Fibroblast of skin of right biceps (primary cell): ENCODE data around the gene PRKAR1A.
"Not testable (repeated sequence)": the region's sequence is repeated elsewhere in the genome, so short reads cannot be mapped to it uniquely, and the experiment has no call there.

Source experiments
- DNase-seq: peaks from one replicate; pipeline ENCODE4 v3.0.0-alpha.2; 2013

The PRKAR1A gene

GRCh38 chr17:68511671-68512246 is 471 bp upstream of the PRKAR1A start:
- DNase-seq = peak; percentile 72

GRCh38 chr17:68512960-68513474 is 787 bp downstream of the PRKAR1A start:
- DNase-seq = peak; percentile 48

- DNase-seq = no peak
These were observed 1.7 kb downstream of the PRKAR1A start for GRCh38 chr17:68513932-68514331.

- DNase-seq = peak; percentile 70
These were observed 2.8 kb downstream of the PRKAR1A start for GRCh38 chr17:68514831-68515635.

GRCh38 chr17:68516732-68517131 is 4.5 kb downstream of the PRKAR1A start:
- DNase-seq = no peak

- DNase-seq = not testable (repeated sequence)
These were observed 5.4 kb downstream of the PRKAR1A start for GRCh38 chr17:68517605-68518004.

- DNase-seq = no peak
These were observed 6.0 kb downstream of the PRKAR1A start for GRCh38 chr17:68518063-68518815.

GRCh38 chr17:68519051-68519450 is 6.8 kb downstream of the PRKAR1A start:
- DNase-seq = not testable (repeated sequence)

GRCh38 chr17:68519911-68520310 is 7.7 kb downstream of the PRKAR1A start:
- DNase-seq = no peak

GRCh38 chr17:68522266-68522665 is 10.0 kb downstream of the PRKAR1A start:
- no peak for DNase-seq

GRCh38 chr17:68526548-68526947 is 14.3 kb downstream of the PRKAR1A start:
- DNase-seq = no peak

- no peak for DNase-seq
These were observed 15.1 kb downstream of the PRKAR1A start for GRCh38 chr17:68527314-68527713.

GRCh38 chr17:68531252-68531651 is 19.0 kb downstream of the PRKAR1A start:
- DNase-seq = no peak

- no peak for DNase-seq
These were observed 20.6 kb downstream of the PRKAR1A start for GRCh38 chr17:68532826-68533225.

- DNase-seq = peak; percentile 43
These were observed 21.9 kb downstream of the PRKAR1A start for GRCh38 chr17:68533887-68534694.

- no peak for DNase-seq
These were observed 22.5 kb downstream of the PRKAR1A start for GRCh38 chr17:68534695-68535088.

GRCh38 chr17:68535922-68536321 is 23.7 kb downstream of the PRKAR1A start:
- DNase-seq = no peak

- DNase-seq = peak; percentile 28
These were observed 27.6 kb downstream of the PRKAR1A start for GRCh38 chr17:68539548-68540467.

- DNase-seq = no peak
These were observed 28.8 kb downstream of the PRKAR1A start for GRCh38 chr17:68540981-68541380.

- DNase-seq = no peak
These were observed 29.6 kb downstream of the PRKAR1A start for GRCh38 chr17:68541816-68542215.

GRCh38 chr17:68542698-68543463 is 30.7 kb downstream of the PRKAR1A start:
- no peak for DNase-seq
